Body of pancreas (tissue), 4 donors: ENCODE measurements around the gene ATP5PO. TPM values are rescaled to one million over a fixed set of nuclear protein-coding genes. Genes with fewer than 3 reads are reported as not detected.
"Not testable (repeated sequence)": the region's sequence is repeated elsewhere in the genome, so short reads cannot be mapped to it uniquely, and the experiment has no call there.

Experiments
- ATAC-seq: fragments of 150-250 bp; one replicate; pipeline ENCODE4 v1.9.1; 2016
- DNase-seq, 4 donors: peaks; one replicate each; pipeline ENCODE4 v3.0.0-alpha.2; 2019
- H3K27ac ChIP-seq, 4 donors: fragments of 200-600 bp; sonication (generic); 1 replicate in 3 of 4; 2 replicates in 1 of 4; pipeline versions ENCODE4 v1.5.1 to v1.6.1; 2016 to 2019; ENCODE audit warnings: mild to moderate bottlenecking in 1 of 4, mixed read lengths in 1 of 4, moderate library complexity in 1 of 4
- H3K27me3 ChIP-seq, 2 donors: fragments of 200-600 bp; sonication (generic); one replicate each; pipeline ENCODE4 v1.6.0; 2016; ENCODE audit warnings: mild to moderate bottlenecking in 1 of 2
- H3K36me3 ChIP-seq, 2 donors: fragments of 200-600 bp; sonication (generic); replicated peaks in 1 of 2; 2 replicates each; pipeline ENCODE4 v1.5.1; 2016; ENCODE audit warnings: low read depth in 2 of 2; ENCODE audit not compliant: insufficient read depth in 1 of 2
- H3K4me1 ChIP-seq: fragments of 200-600 bp; sonication (generic); one replicate; pipeline ENCODE4 v1.6.0; 2016
- H3K4me3 ChIP-seq, 2 donors: fragments of 200-600 bp; sonication (generic); 1 replicate in 1 of 2; 2 replicates in 1 of 2; pipeline ENCODE4 v1.5.1; 2016 to 2019
- H3K9me3 ChIP-seq, 3 donors: fragments of 200-600 bp; sonication (generic); 1 replicate in 2 of 3; 2 replicates in 1 of 3; pipeline ENCODE4 v1.5.1; 2016
- CTCF ChIP-seq, 7 experiments: fragments of 450-650 bp in 4 of 7; fragments of 200-600 bp in 3 of 7; sonication (generic) in 3 of 7; IDR thresholded peaks; one replicate each; pipeline ENCODE4 v1.5.1; 2016 to 2019; ENCODE audit warnings: antibody characterized with exemption in 7 of 7
- POLR2A ChIP-seq, 3 donors: fragments of 450-650 bp; IDR thresholded peaks; one replicate each; pipeline ENCODE4 v1.6.1; 2016; ENCODE audit warnings: antibody characterized with exemption in 3 of 3, mild to moderate bottlenecking in 2 of 3
- WGBS, 2 donors: methylation state at CpG; one replicate each; pipeline ENCODE4 v1.1.5; 2017; 5-methylcytosine and 5-hydroxymethylcytosine counted together
- intact Hi-C: fragments of 100-400 bp; cut with DNase I; formaldehyde crosslinking; loops from one replicate; pipeline ENCODE4 v1.15.1; 2023
- total RNA-seq, 2 donors: library from RNA; depleted of rRNA; stranded (reverse); fragments of >200 nt; gene quantifications; one replicate each; pipeline ENCODE4 v1.1.0, GENCODE V29; 2016

Gene ATP5PO
- total RNA-seq, 2 donors from 2014 or later, result 79.1 to 85.0 TPM

GRCh38 chr21:33871171-33871570 is 44.4 kb downstream of the ATP5PO start:
- Histone ChIP-seq H3K4me3 (no peak overlapping the region), H3K9me3 (no peaks in the 10 kb centered on the region), H3K27me3 (no peaks in the 10 kb centered on the region), H3K4me1 (no peaks in the 10 kb centered on the region), H3K36me3 (no peaks in the 10 kb centered on the region), H3K27ac (no peak overlapping the region)
- WGBS, 2 donors, result 82 to 87% methylated on average over 5 of the region's 5 CpGs
- intact Hi-C loops, result no loop called here
- no peak for TF ChIP-seq POLR2A (IDR thresholded peaks at IDR 0.05)
- TF ChIP-seq CTCF (IDR thresholded peaks at IDR 0.05), result no peak
- DNase-seq, result no peak
- ATAC-seq, result no peak

GRCh38 chr21:33870768-33871167 is 44.8 kb downstream of the ATP5PO start:
- no peak overlapping the region for H3K4me3 ChIP-seq
- ATAC-seq, result no peak
- H3K36me3 ChIP-seq, result no peaks in the 10 kb centered on the region
- intact Hi-C loops, result no loop called here
- H3K9me3 ChIP-seq, result no peaks in the 10 kb centered on the region
- TF ChIP-seq POLR2A (IDR thresholded peaks at IDR 0.05) (no peak), CTCF (IDR thresholded peaks at IDR 0.05) (no peak)
- H3K27me3 ChIP-seq, result no peaks in the 10 kb centered on the region
- no peak for DNase-seq
- no peaks in the 10 kb centered on the region for H3K4me1 ChIP-seq
- H3K27ac ChIP-seq, result no peak overlapping the region
- 67 to 72% methylated on average over 4 of the region's 4 CpGs for WGBS, 2 donors

DNA sequence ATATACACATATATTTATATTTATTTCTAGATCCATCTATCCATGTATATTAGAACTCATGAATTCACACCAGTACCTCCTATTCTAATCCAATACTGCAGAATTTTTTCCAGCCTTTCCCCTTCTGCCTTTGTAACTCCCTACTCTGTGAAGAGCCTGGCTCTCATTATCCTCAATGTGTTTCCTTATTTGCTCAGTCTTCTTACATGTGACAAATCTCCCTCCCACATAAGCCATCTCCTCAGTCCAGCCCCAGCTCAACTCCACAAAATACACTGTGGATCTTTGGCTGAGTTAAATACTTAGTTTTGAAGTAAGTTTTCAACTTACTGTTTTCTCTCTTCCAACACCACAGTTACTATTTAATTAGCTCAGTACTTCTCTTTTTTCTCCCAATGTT is 45.7 kb downstream of the ATP5PO start:
- no peaks in the 10 kb centered on the region for H3K9me3 ChIP-seq
- DNase-seq (no peak), ATAC-seq (no peak)
- no peak overlapping the region for H3K27ac ChIP-seq
- no peaks in the 10 kb centered on the region for H3K27me3 ChIP-seq
- no peak overlapping the region for H3K4me3 ChIP-seq
- no peaks in the 10 kb centered on the region for H3K4me1 ChIP-seq
- intact Hi-C loops, result no loop called here
- TF ChIP-seq POLR2A (IDR thresholded peaks at IDR 0.05) (no peak), CTCF (IDR thresholded peaks at IDR 0.05) (no peak)
- H3K36me3 ChIP-seq, result no peaks in the 10 kb centered on the region

DNA sequence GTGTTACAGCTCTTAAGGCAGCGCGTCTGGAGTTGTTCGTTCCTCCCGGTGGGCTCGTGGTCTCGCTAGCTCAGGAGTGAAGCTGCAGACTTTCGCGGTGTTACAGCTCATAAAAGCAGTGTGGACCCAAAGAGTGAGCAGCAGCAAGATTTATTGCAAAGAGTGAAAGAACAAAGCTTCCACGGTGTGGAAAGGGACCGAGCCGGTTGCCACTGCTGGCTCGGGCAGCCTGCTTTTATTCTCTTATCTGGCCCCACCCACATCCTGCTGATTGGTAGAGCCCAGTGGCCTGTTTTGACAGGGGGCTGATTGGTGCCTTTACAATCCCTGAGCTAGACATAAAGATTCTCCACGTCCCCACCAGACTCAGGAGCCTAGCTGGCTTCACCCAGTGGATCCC is 47.7 kb downstream of the ATP5PO start:
- H3K36me3 ChIP-seq, H3K27ac ChIP-seq, DNase-seq, H3K9me3 ChIP-seq, intact Hi-C loops, H3K4me3 ChIP-seq, H3K27me3 ChIP-seq, ATAC-seq, H3K4me1 ChIP-seq: not testable (repeated sequence)
- 67 to 72% methylated on average over 6 to 13 of the region's 13 CpGs for WGBS, 2 donors

GRCh38 chr21:33866826-33867225 is 48.8 kb downstream of the ATP5PO start:
- 48 to 62% methylated on average over 2 of the region's 2 CpGs for WGBS, 2 donors
- Histone ChIP-seq H3K27ac (no peak overlapping the region), H3K4me1 (no peaks in the 10 kb centered on the region), H3K9me3 (no peaks in the 10 kb centered on the region), H3K4me3 (no peak overlapping the region), H3K27me3 (no peaks in the 10 kb centered on the region), H3K36me3 (no peaks in the 10 kb centered on the region)
- DNase-seq (no peak), ATAC-seq (no peak)
- intact Hi-C loops, result no loop called here
- TF ChIP-seq POLR2A (IDR thresholded peaks at IDR 0.05) (no peak), CTCF (IDR thresholded peaks at IDR 0.05) (no peak)
